Measurements from ENCODE around the gene OR2B2.
"Not testable (repeated sequence)": the region's sequence is repeated elsewhere in the genome, so short reads cannot be mapped to it uniquely, and the experiment has no call there.

Gene OR2B2

DNA sequence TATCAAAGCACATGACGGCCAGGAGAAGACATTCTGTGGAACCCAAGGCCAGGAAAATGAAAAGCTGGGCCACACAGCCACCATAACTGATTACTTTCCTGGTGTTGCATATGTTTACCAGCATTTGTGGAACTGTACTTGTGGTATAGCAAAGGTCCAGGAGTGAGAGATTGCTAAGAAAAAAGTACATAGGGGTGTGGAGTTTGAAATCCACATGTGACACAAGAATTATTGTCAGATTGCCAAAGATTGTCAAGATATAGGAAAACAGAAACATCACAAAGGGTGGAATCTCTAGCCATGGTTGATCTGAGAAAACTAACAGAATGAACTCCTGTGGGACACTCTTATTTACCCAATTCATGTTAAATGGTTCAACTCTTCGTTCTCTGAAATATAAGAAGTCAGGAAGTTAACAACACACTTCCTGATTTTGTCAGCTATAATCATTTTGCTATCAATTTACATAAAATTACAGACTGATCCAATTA is at the start of gene OR2B2:
OR2B2 (minus strand) TSS at position 441 of the 491 bp plus-strand sequence; CDS start at position 364, 77 bp downstream.
- DNase-seq (ENCODE audit: low spot score), result no peak

DNA sequence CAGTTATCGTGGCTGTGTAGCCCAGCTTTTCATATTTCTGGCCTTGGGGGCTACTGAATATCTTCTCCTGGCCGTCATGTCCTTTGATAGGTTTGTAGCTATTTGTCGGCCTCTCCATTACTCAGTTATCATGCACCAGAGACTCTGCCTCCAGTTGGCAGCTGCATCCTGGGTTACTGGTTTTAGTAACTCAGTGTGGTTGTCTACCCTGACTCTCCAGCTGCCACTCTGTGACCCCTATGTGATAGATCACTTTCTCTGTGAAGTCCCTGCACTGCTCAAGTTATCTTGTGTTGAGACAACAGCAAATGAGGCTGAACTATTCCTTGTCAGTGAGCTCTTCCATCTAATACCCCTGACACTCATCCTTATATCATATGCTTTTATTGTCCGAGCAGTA is 45.3 kb upstream of the OR2B2 start:
- DNase-seq (ENCODE audit: low spot score), result no peak

DNA sequence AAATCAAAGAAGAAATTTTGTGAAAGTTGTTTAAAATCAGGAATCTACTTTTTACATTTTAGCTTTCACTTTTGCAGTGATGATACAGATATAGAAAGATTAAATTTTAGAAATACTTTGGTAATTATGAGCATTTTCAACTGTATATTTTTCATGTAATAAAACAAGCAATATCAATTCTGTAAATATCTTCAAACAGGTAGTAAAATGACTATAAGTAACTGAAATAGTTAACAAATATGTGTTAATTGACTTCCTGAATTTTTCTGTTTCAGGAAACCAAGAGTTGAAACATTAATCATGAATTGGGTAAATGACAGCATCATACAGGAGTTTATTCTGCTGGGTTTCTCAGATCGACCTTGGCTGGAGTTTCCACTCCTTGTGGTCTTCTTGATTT is 44.7 kb upstream of the OR2B2 start, which contains the start of gene OR2B6:
OR2B6 (plus strand) TSS at position 301 of the 400 bp plus-strand sequence; CDS start at position 301, 0 bp downstream.
- DNase-seq (ENCODE audit: low spot score), result no peak

DNA sequence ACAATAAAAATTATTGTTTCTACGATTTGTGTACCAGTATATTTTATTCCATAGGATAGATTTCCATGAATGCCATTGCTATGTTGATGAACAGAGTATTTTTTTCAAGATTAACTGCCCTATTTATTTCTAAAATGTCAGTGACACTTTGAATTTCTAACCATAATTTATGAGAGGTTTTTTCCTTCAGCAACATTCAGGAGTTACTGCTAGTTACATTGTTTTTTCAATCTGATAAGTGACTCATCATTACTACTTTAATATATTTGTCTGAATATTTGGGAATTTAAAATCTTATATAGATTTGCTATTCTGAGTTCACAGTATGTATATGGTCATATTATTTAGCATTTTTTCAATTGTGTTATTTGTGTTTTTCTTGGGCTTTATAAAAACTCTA is 38.8 kb upstream of the OR2B2 start:
- DNase-seq (ENCODE audit: low spot score), result no peak

DNA sequence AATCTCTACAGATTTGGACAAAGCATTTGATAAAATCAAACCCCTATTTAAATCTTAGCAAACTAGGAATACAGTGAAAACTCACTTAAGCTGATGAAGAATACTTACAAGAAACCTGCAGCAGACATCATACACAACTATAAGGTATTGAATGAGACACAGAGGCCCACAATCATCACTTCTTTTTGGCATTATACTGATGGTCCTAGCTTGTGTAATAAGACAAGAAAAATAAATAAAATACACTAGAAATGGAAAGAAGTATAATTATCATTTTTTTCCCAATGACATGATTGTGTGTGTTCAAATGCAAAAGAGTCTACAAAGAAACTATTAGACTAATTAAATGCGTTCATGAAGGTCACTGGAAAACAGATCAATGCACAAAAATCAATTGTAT is 36.0 kb upstream of the OR2B2 start:
- DNase-seq (ENCODE audit: low spot score), result no peak

DNA sequence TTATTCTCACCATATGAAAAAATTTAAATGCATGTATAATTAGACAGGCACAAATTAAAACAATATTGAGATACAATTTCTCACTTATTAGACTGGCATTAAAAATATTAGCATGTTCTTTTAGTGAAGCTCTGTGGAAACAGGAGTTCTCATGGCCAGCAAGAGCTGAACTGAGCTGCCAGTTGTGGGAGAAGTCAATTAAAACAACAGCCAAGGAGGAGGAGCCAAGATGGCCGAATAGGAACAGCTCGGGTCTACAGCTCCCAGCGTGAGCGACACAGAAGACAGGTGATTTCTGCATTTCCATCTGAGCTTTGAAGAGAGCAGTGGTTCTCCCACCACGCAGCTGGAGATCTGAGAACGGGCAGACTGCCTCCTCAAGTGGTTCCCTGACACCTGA is 30.9 kb upstream of the OR2B2 start:
- not testable (repeated sequence) for DNase-seq (ENCODE audit: low spot score)

DNA sequence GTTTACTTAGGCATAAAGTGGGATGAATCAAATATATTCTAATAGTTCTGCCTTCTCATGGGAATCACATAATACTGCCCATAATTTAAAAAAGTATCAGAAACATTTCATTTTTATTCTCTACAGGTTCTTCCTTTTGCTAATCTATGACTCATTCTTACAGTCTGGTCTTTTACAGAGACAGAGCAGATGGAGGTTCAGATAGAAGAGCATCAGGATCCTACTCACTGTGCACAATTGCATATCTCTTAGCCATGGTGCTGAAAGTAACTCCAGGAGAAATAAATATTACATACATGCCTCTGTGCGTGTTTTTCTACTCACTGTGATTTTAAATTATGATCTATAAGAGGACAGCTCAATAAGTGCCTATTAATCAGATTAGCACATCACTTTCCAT is 28.6 kb upstream of the OR2B2 start:
- no peak for DNase-seq (ENCODE audit: low spot score)

DNA sequence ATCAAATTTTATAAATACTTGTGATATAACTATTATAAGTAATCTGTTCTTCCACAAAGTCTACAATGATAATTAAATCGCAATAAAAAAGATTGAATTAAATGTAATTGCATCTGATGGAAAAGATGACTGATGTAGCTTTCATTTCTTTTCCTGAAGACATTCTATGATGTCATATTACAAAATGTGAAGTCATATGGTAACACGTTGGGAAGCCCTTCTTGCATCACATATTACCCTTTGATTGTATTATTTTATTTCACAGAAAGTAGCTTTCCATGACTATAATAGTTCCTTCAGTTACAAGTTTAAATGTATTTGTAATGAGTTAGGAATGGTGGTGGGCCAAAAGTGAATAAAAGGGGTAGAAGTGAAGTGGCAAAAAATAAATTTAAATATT is 19.0 kb upstream of the OR2B2 start:
- DNase-seq (ENCODE audit: low spot score), result no peak

DNA sequence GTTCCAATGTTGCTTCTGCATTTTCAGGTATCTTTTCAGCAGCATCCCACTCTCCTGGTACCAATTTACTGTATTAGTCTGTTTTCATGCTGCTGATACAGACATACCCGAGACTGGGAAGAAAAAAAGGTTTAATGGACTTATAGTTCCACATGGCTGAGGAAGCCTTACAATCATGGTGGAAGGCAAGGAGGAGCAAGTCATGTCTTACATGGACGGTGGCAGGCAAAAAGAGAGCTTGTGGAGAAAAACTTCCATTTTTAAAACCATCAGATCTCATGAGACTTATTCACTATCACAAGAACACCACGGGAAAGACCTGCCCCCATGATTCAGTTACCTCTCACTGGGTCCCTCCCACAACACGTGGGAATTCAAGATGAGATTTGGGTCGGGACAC is 17.7 kb upstream of the OR2B2 start:
- DNase-seq (ENCODE audit: low spot score), result not testable (repeated sequence)

DNA sequence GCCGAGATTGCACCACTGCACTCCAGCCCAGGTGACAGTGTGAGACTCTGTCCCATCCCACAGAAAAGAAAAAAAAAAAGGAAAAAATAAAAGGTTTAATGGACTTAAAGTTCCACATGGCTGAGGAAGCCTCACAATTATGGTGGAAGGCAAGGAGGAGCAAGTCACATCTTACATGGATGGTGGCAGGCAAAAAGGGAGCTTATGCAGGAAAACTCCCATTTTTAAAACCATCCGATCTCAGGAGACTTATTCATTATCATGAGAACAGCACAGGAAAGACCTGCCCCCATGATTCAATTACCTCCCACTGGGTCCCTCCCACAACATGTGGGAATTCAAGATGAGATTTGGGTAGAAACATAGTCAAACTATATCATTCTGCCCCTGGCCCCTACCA is 15.8 kb upstream of the OR2B2 start:
- not testable (repeated sequence) for DNase-seq (ENCODE audit: low spot score)

DNA sequence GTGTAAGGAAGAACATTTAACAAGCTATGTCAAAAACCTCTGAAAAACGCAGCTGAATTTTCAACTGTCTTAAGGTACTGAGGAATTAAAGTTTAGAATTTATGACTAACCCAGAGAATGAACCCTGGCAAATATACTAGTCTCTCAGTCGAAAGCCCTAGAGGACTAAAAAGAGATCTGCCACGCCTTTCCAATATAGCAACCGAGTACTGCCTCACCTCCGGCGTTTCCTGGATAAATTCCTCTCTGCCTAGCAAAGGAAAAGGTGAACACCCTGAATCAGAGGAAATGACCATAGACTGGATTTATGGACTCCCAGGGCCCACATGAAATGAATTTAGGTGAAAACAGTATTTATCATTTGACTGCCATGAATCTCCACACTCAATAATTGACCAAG is 12.0 kb upstream of the OR2B2 start:
- no peak for DNase-seq (ENCODE audit: low spot score)

DNA sequence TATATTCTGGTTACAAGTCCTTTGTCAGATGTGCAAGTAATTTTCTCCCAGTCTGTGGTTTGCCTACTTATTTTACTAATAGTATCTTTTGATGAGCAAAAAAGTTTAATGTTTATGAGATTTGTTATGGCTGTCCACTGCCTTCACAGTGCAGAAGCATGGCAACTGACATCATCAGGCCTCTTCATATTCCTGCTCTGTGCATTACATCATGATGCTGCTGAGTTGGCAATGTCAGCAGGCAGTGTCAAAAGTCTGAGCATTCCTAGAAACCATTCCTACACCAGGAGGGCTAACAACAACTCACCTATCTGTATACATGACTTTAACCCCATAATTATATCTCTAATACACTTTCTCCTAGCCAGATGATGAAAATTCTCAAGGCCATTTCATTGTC is 10.8 kb upstream of the OR2B2 start:
- no peak for DNase-seq (ENCODE audit: low spot score)

DNA sequence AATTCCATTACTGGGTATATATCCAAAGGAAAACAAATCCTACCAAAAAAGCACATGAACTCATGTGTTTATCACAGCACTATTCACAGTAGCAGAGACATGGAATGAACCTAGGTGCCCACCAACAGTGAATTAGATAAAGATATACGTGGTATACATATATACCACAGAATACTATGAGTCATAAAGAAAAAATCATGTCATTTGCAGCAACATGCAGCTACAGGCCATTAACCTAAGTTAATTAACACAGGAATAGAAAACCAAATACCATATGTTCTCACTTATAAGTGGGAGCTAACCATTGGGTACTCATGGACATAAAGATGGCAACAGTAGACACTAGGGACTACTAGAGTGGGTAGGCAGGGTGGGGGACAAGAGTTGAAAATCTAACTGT is 4.2 kb downstream of the OR2B2 start:
- no peak for DNase-seq (ENCODE audit: low spot score)

DNA sequence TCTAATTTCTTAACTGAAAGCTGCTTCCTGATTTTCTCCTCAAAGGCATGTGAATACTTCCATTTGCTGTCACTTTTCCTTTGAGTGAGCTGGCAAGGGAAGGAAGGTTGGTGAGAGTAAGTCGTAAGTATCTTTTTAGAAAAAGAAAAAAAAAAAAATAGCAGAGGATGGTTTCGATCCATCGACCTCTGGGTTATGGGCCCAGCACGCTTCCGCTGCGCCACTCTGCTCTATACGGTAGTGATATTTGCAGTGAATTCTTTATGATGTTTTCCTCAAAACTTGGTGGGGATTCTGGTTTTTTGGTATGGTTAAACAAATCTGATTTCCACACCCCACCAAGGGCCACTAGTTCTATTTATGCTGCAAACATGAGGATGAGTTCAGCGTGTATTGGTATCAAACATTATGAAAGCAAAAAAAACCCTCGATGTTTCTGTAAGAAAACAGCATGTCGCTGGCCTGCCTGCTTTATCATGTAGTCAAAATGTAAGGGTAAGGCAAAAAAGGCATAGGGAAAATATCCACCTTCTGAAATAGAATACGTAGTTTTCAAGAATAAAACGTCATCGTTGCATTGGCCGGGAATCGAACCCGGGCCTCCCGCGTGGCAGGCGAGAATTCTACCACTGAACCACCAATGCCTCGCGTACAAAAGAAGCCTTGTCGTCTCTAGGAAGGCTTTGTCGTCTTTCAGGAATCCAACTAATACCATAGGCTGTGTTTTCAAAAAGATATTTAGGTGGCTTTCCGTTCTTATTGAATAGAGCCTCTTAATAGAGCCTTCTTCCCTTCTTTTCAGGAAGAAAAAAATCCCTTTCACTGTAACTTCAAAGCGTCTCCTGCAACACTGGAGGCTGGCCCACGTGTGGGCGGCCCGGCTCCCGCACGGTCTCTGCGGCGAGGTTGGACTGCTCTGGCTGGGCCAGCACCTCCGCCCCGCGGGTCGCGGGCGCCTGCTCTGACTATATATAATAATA is 9.6 kb downstream of the OR2B2 start:
- DNase-seq (ENCODE audit: low spot score), result peak; percentile 74

DNA sequence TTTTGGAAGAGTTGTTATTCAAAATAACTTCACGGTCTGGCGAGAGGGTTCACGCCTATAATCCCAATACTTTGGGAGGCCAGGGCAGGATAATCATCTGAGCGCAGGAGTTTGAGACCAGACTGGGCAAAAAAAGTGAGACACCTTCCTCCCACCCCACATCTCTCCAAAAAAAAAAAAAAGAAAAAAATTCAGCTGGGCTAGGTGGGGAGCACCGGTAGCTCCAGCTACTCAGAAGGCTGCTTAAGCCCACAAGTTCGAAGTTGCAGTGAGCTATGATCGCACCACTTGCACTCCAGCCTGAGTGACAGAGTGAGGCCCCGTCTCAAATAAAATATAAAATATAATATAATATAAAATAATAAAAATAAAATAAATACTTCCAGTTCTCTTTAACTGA is 10.4 kb downstream of the OR2B2 start:
- no peak for DNase-seq (ENCODE audit: low spot score)

DNA sequence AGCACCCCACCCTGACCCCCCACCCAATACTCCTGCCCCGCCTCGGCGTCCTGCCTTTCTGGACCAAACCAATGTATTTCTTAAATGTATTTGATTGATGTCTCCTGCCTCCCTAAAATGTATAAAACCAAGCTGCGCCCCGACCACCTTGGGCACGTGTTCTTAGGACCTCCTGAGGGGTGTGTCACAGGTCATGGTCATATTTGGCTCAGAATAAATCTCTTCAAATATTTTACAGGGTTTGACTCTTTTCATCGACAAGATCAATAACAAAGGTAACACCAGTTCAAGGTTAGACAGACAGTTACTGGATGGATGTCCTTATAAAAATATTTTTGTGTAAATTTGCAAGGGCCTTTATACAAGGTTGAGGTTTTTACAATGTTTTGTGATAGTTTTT is 12.0 kb downstream of the OR2B2 start:
- not testable (repeated sequence) for DNase-seq (ENCODE audit: low spot score)

DNA sequence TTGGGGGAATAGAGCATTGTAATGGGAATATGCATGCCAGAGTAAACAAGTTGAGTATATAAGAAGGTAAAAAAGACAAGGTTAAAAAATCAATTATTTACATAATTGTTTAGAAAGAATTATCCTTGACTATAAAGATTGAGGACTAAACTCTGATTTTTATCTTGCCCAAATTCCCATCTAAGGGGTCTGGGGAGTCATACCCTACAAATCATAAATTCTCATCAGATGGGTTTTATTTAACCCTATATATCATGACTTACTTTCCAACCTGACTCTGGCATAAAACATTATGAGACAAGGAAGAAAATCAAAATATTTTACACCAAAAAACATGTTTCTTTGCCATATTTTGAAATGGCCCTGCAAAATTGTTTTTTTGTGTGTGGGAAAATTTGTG is 12.7 kb downstream of the OR2B2 start:
- DNase-seq (ENCODE audit: low spot score), result no peak

DNA sequence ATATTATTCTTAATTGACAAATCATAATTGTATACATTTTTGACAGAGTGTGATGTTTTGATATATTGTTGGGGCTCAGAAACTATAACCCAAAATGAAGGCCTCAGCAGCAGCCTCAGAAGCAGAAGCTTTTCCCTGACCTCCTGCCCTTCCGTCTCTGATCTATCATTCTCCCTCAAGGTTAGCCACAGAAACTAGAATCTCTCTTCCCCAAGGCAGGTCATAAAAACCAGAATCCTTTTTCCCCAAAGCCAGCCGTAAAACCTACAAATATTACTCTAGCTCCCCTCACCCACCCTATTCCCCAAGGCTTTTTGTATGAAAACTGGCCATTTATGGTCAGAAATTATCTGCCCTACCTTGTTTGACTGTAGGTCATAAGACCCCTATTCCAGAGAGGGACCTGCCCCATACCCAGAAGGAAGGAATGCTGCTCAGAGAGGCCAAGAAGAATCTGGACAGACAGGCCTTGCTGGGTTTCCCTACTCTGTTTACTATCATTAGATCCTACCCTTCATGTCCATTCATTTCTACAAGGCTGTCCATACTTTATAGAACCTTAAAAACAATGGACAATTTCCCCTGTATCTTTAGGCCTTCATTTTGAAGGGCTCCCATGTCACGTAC is 14.5 kb downstream of the OR2B2 start:
- no peak for DNase-seq (ENCODE audit: low spot score)

DNA sequence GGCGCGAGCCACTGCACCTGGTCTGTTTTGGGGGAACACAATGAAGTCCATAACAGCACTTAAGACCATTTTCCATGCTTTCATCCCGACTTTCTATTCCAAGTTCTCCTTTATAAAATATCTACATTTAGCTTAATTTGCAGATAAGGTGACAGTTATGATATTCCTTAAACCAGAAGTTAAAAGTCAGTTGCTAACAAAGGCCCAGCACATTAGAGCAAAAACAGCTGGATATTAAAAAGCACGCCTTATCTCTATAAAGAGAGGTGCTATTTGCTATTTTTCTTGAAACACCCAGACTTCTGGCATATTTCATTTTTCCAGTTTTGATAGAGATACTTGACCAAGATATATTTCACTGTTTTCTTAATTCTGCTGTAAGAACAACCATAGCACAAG is 15.8 kb downstream of the OR2B2 start:
- no peak for DNase-seq (ENCODE audit: low spot score)

DNA sequence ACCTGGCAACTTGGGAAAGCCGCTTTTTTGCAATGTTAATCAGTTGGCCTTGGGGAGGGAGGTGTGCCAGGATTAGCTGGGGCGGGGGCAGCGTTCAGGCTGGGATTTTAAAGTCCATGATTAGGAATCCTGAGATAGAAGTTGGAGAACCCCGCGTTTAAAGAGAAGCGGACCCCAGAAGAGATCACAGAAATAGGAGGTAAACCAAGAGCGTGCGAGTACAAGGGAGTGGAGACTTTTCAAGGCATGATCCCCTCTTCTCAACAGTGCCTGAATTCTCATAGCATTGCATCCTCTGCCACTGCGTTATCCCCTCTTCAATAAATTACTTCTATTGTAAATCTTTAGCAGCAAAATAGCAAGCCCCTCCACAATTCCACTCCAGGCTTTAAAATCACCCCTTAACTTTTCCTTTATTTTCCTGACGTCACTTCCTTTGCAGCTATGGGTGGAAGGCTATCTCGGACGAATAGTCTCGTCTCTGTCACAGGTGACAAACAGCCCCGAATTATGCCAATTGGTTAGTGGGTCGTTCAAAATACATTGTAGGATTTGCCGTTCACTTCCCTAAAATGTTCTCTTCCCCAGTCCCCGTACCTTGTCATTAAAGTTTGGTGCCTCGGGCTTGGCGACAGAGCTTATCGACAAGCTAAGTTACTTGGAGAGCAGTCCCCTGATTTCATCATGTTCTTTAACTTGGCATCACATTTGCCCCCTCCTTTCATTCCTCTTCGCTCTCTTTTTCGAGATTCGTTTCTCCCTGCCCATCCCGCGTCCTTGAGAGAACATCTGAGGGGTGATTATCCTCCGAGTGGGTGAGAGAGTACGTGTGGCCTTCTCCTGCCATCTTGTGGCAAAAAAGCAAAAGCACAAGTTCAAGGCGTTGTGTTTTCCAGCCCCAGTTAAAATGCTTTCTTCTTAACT is 17.1 kb downstream of the OR2B2 start:
- peak; percentile 44 for DNase-seq (ENCODE audit: low spot score)

DNA sequence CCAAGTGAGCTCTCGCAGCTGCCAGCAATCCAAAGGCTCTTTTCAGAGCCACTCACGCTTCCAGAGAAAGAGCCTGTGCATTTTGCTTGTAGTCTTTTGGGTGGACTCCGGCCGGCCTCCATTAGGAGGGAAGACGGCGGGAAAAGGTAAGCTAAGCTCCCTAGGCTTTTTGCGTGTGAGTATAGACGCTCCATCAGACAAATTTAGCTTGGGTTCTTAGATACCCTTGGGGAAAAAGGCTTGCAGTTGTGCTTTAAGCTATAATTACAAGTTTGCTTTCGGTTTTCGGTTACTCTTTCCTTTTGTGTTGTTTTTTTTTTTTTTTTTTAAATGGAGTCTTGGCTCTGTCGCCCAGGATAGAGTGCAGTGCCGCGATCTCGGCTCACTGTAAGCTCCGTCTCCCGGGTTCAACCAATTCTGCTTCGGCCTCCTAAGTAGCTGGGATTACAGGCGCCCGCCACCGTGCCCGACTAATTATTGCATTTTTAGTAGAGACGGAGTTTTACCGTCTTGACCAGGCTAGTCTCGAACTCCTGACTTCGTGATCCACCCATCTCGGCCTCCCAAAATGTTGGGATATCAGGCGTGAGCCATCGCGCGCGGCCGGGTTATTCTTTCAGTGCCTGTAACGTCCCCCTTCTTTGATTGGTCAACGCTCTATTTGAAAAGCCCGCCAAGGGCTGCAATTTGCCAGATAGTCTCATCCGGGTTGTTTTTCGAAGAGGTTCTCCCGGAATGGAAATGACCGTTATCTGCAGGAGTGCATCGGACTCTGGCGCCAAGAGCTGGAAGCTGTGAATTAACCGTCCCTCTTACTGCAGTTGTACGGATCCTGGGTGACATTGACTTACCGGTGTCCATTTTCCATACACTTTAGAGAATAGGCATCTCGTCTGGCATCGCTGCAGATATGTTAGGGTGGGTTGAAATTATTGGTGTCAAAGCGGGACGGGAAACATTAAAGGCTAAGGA is 18.1 kb downstream of the OR2B2 start:
- DNase-seq (ENCODE audit: low spot score), result peak; percentile 45
